ENCODE data around the gene EIF1.
"Not testable (repeated sequence)": the region's sequence is repeated elsewhere in the genome, so short reads cannot be mapped to it uniquely, and the experiment has no call there.

EIF1 gene

DNA sequence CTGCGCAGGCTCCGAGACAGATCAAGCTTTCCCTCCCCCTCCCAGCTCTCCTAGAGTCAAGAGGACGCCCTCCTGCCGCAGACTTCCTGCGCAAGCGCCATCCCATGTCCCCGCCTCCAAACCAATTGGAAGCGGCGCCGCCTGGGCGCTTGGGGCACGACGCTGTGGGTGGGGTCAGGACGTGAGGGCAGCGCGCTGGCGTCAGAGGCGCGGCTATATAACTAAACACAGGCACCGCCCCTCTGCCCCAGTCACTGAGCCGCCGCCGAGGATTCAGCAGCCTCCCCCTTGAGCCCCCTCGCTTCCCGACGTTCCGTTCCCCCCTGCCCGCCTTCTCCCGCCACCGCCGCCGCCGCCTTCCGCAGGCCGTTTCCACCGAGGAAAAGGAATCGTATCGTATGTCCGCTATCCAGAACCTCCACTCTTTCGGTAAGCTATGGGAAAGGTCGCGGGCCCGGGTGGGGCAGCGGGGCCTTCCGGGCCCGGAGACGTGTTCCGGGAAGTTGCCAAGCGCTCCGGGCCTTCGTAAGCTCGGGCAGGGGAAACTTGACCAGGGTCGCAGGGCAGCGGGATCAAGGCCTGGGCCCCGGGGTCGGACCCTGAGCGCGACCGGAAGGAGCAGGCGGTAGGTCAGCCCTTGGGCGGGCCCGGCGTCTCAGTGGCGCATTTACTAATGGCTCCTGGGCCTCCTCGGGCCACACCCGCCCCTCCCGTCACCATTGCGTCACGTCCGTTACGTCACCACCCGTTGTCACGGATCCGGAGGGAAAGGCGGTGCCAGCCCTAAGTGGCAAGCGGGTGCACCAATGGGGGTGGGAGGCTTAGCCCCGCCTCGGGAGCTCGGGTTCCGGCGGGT lies at the start of gene EIF1:
TSS of gene EIF1 (plus strand) at position 245 of the 856 bp plus-strand sequence. CDS start at position 399, 154 bp downstream.
- no peaks in the 10 kb centered on the region for H3K27me3 Mint-ChIP-seq
- no peaks in the 10 kb centered on the region for H3K9me3 Mint-ChIP-seq
- peak within 1 kb of the TSS; percentile 95 to 99 for H3K4me3 Mint-ChIP-seq
- DNase-seq = peak; percentile 99
- H3K27ac Mint-ChIP-seq = peak within 1 kb of the TSS; percentile 100
- ATAC-seq (replicated peaks) = peak; percentile 77 to 81
- peaks cover 35 to 52% of the 10 kb centered on the region in 2 donors for H3K36me3 Mint-ChIP-seq
- H3K4me1 Mint-ChIP-seq = peaks cover 20 to 40% of the 10 kb centered on the region in 2 donors

DNA sequence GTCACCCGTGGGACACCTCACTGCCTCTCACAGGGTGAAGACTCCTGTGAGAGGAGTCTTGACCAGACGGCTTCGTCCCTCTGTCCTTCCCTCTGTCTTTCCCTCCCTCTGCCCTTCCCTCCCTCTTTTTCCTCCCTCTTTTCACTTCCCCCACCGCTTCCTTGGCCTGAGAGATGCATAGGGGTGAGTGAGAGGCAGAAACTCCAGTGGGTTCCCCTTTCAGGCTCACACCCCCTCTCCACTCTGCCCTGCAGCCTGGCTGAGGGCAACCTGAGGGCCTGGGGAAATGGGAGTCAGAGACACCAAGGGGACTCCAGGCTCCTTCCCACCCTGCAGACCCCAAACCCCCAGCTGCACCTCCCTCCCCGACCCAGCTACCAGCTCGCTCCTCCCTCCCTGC lies 49.7 kb upstream of the EIF1 start:
- H3K27me3 Mint-ChIP-seq = peaks cover 14 to 19% of the 10 kb centered on the region in 2 donors
- H3K4me1 Mint-ChIP-seq = no peaks in the 10 kb centered on the region
- ATAC-seq (replicated peaks) (no peak), DNase-seq (no peak)
- H3K36me3 Mint-ChIP-seq = no peaks in the 10 kb centered on the region
- H3K4me3 Mint-ChIP-seq = no peak overlapping the region
- H3K27ac Mint-ChIP-seq = no peak overlapping the region
- H3K9me3 Mint-ChIP-seq = no peaks in the 10 kb centered on the region

DNA sequence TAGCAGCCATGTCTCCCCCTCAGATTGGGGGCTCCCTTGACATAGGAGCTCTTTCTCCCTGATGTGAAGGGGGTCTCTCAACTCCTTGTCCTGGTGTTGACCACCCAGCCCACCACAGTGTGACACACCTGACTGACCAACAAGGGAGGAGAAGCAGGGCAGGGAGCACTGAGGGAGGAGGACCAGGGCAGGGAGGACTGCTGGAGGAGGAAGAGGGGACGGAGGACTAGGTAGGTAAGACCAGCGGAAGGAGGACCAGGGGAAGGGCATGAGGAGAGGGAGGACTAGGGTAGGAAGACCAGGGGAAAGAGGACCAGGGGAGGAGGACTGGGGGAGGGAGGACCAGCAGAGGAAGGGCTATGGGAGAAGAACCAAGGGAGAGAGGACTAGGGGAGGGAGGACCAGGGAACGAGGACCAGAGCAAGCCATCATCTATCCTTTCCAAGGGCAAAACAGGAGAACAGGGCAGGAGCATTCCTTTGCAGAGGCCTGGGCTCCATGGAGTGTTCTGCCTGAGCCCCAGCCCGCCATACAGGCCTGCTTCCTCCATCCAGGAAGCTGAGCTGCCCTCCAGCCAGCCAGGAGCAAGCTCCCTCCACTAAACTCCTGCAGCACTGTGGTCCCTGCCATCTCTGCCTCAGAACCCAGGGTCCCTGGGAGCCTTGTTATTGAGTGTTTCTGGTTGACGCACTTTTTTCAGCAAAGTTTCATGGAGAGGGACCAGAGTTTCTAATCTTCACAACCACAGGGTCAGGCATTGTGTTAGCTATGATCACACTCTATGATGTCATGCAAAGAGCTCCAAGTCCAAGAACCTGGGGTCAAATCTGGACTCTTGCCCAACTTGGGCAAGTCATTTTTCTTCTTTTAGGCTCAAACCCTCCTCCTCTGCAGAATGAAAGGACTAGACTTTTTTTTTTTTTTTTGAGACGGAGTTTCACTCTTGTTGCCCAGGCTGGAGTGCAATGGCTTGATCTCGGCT lies 48.9 kb upstream of the EIF1 start:
- peaks cover 14 to 19% of the 10 kb centered on the region in 2 donors for H3K27me3 Mint-ChIP-seq
- no peaks in the 10 kb centered on the region for H3K36me3 Mint-ChIP-seq
- H3K4me3 Mint-ChIP-seq = no peak overlapping the region
- DNase-seq (no peak), ATAC-seq (replicated peaks) (no peak)
- H3K4me1 Mint-ChIP-seq = no peaks in the 10 kb centered on the region
- no peak overlapping the region for H3K27ac Mint-ChIP-seq
- no peaks in the 10 kb centered on the region for H3K9me3 Mint-ChIP-seq

DNA sequence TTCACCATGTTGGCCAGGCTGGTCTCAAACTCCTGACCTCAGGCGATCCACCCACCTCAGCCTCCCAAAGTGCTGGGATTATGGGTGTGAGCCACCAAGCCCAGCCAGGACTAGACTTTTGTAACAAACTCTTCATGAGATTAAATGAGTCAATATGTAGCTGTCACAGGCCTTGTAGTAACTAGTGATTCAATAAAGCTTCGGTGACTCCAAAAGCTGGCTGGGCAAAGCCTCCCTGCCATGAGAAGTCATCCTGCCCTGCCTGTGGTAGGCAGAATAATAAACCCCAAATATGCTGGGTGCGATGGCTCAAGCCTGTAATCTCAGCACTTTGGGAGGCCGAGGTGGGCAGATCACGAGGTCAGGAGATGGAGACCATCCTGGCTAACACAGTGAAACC lies 48.1 kb upstream of the EIF1 start:
- not testable (repeated sequence) for H3K36me3 Mint-ChIP-seq; ATAC-seq (replicated peaks); H3K9me3 Mint-ChIP-seq; H3K4me1 Mint-ChIP-seq; DNase-seq; H3K4me3 Mint-ChIP-seq; H3K27ac Mint-ChIP-seq
- H3K27me3 Mint-ChIP-seq = peaks cover 14 to 19% of the 10 kb centered on the region in 2 donors

DNA sequence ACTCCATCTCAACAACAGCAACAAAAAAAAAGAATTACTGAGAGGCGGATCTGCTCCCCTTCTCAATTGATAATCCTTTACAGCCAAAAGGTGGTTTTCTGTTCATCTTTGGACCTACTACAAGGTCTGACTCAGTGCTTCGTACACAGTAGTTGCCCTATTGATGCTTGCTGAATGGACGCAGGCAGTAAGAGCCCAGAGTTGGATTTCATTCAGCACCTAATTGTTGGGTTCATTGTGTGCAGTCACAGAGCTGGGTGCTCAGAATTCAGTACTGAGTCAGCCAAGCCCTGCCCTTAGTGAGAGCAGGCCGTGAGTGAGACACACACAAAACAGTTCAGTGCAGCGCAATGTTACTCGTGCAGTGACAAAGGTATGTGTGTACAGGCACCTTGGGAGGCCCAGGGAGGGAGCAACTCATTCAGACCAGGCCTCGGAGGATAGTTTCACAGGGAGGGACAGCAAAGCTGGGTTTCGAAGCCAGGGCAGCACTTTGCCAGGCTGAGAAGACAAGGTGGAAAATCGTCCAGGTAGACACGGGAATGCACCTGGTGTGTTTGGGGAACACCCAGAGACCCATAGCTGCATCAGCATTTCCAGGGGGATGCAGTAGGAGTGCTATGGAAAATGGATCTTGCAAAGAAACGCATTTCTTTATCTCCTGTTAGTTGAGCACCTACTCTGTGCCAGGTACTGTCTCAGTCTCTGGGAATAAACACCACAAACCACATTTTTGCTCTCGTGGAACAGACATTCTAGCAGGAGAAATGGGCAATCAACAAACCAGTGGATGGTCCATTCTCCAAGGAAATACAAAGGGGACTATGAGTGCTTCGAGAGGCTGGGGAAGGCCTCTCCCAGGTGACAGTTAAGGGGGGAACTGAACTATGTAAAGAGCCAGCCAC lies 46.2 kb upstream of the EIF1 start:
- DNase-seq (no peak), ATAC-seq (replicated peaks) (no peak)
- Mint-ChIP-seq H3K9me3 (no peaks in the 10 kb centered on the region), H3K4me1 (no peaks in the 10 kb centered on the region), H3K36me3 (no peaks in the 10 kb centered on the region), H3K27ac (no peak overlapping the region), H3K4me3 (no peak overlapping the region), H3K27me3 (peaks cover 14 to 19% of the 10 kb centered on the region in 2 donors)

DNA sequence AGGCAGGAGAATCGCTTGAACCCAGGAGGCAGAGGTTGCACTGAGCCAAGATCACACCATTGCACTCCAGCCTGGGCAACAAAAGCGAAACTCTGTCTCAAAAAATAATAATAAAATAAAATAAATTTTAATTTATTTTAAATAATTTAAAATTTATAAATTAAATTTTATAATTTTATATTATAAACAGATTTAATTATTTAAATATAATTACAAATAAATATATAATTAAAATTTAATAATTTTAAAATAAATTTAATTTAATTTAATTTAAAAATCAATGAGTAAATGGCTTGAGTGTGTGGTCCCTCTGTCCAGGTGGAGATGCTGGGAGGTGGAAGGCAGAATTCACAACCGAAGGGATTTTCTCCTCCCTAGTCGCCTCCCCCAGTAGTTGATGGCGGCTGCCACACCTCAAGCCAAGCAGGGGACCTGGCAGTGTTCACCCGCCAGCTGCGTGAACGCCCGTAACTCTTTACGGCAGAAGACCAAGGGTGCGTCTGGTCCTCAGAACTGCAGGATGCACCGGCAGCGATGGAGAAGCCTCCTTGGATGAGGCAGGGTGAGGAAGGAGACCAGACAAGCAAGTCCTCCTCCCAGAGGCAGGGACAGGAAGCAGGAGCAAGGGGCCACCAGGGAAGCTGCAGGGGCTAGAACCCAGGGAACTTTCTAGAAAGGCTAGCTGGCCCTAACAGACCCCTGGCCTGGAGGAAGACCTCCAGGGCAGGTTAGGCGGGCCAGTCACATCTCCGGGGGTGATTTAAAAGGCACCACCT lies 41.5 kb upstream of the EIF1 start:
- Mint-ChIP-seq H3K27me3 (peaks cover 0 to 5% of the 10 kb centered on the region in 2 donors), H3K4me1 (peaks cover 10 to 11% of the 10 kb centered on the region in 2 donors), H3K36me3 (no peaks in the 10 kb centered on the region), H3K4me3 (no peak overlapping the region), H3K9me3 (no peaks in the 10 kb centered on the region), H3K27ac (no peak overlapping the region)
- no peak for DNase-seq
- no peak for ATAC-seq (replicated peaks)

DNA sequence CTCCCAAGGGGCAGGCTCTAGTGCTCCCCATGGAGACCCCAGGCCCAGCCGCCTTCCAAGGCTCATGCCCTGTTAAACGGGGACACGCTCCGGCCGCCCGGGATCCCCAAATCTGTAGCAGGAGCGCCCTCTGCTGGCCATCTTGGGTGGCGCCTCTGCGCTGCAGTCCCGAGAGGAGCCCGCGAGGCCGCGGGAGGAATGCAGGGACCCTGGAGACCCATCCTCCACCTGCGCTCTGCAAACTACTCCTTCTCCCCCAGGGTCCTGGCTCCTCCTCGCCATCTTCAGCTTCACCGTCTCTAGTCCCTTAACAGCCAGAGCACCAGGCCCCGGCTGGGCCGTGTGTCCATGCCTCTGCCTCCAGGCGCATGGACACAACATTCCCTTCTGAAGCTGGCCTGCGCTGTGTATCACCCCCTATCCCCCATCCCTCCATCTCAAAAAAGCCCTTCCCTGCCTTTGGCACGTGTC lies 40.7 kb upstream of the EIF1 start:
- Mint-ChIP-seq H3K27ac (no peak overlapping the region), H3K27me3 (peaks cover 0 to 5% of the 10 kb centered on the region in 2 donors), H3K4me3 (peak overlapping the region; percentile 77 to 80), H3K4me1 (peaks cover 10 to 11% of the 10 kb centered on the region in 2 donors), H3K9me3 (no peaks in the 10 kb centered on the region), H3K36me3 (no peaks in the 10 kb centered on the region)
- ATAC-seq (replicated peaks) (peak; percentile 77 to 79), DNase-seq (peak; percentile 79)

DNA sequence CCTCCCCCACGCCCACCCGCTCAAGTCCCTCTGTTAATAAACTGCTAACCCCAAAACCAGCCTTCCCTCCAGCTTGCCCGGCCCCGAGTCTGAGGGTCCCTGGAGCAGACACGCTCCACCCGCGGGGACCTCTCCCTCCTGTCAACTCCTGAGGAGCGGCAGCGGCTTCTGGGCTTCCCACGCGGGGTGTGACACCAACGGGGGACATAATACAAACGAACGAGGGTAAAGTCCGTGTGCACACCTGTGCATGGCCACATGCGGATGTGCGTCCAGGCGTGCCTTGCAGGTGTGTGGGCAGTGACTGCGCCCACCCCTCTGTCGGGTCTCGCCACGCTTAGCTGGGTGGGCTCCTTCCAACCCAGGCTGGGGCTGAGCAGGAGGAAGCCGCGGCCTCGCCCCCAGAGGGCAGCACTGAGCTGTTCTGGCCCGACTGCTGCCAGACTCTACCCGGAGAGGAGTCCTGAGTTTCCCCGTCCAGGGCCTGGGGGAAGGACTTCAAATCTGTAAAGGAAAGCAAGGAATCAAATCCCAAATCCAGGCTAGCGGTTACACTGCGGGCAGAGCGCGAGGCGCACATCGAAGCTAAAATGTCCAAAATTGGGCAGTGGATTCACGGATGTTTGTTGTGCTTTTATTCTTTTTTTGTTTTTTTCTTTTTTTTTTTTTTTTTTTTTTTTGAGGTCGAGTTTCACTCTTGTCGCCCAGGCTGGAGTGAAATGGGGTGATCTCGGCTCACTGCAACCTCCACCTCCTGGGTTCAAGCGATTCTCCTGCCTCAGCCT lies 40.1 kb upstream of the EIF1 start:
- no peaks in the 10 kb centered on the region for H3K36me3 Mint-ChIP-seq
- H3K9me3 Mint-ChIP-seq = no peaks in the 10 kb centered on the region
- peaks cover 0 to 5% of the 10 kb centered on the region in 2 donors for H3K27me3 Mint-ChIP-seq
- DNase-seq (peak; percentile 74), ATAC-seq (replicated peaks) (peak; percentile 93 to 94)
- H3K4me1 Mint-ChIP-seq = peaks cover 10 to 11% of the 10 kb centered on the region in 2 donors
- peak overlapping the region; percentile 56 for H3K27ac Mint-ChIP-seq
- H3K4me3 Mint-ChIP-seq = peak overlapping the region; percentile 77 to 80

DNA sequence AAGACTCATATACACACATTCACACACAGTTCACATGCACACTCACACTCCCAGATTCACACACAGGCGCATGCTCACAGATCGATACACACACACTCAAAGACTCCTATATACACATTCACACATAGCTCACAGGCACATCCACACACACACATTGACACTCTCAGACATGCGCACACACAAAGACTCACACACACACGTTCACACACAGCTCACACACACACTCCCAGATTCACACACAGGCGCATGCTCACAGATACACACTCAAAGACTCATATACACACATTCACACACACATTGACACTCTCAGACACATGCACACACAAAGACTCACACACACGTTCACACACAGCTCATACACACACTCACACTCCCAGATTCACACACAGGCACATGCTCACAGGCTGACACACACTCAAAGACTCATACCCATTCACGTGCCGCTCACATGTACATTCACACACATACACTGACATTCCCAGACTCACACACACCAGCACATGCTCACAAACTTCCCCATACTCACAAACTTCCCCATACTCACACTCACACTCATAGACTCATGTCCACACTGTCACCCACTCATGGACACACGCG lies 38.7 kb upstream of the EIF1 start:
- DNase-seq (no peak), ATAC-seq (replicated peaks) (no peak)
- Mint-ChIP-seq H3K27me3 (peaks cover 0 to 5% of the 10 kb centered on the region in 2 donors), H3K27ac (no peak overlapping the region), H3K36me3 (no peaks in the 10 kb centered on the region), H3K4me3 (no peak overlapping the region), H3K4me1 (peaks cover 10 to 11% of the 10 kb centered on the region in 2 donors), H3K9me3 (no peaks in the 10 kb centered on the region)

DNA sequence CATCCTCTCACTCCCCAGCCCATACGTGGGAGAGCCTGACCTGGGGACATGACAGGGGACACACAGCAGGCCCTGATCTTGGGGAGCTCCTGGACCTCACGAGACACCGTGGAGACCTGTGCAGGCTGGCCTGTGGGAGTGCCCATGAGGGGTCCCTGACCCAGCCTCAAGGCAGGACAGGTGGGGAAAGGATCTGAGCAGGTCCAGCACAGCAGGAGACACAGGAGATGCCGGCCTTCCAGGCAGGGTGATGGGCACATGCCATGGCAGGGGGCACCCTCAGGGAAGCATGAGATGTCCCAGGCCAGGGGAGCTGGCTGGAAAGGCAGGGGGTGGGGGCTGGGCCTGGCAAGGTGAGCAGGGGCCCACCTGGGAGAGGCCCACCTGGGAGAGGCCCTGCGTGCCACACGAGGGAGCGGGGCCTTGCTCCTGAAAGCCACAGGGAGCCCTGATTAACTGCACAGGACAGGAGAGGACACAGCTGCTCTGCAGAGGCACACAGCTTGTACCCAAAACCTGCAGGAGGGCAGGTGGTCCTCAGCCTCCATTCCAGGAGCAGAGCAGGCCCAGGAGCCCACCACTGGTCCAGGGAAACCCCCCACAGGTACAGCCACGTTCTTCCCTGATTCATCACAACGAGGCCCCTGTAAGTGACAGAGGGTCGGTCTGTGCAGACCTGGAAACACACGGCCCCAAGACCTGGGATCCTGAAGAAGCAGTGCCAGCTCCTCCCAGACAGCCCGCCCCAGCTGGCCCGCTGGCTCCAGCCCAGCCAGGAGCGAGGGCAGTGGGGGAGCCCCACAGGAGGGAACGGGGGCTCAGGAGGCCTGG lies 37.7 kb upstream of the EIF1 start:
- ATAC-seq (replicated peaks) = no peak
- H3K4me1 Mint-ChIP-seq = peaks cover 10 to 11% of the 10 kb centered on the region in 2 donors
- peaks cover 0 to 5% of the 10 kb centered on the region in 2 donors for H3K27me3 Mint-ChIP-seq
- no peaks in the 10 kb centered on the region for H3K9me3 Mint-ChIP-seq
- no peaks in the 10 kb centered on the region for H3K36me3 Mint-ChIP-seq
- H3K4me3 Mint-ChIP-seq = no peak overlapping the region
- H3K27ac Mint-ChIP-seq = no peak overlapping the region
- no peak for DNase-seq

DNA sequence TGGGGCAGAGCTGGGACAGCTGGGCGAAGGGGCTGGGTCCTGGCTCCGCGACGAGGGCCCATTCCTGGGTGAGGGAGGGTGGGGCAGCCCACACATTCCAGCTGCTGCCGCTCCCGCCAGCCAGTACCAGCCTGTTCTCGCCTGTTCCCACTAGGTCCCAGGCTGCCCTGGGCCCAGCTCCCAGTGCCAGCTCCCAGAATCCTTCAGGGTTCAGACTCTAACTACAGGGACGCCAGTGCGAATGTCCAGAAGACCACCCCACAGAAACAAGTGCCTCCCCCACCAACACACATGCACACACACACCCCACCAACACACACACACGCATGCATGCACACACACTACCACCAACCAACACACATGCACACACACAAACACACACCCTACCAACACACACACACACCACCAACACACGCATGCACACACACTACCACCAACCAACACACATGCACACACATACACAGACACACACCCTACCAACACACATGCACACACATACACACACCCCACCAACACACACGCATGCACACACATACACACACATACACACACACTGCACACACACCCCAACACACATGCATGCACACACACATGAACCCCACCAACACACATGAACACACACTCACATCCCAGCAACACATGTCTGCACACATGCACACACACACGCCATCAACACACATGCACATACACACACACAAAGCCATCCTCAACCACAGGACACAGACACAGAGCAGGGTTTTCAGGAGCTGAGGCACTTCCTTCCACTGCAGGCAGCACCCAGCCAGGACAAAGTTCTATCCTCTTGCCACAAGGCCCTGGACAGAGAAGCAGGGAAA lies 36.8 kb upstream of the EIF1 start:
- ATAC-seq (replicated peaks) (no peak), DNase-seq (no peak)
- Mint-ChIP-seq H3K27me3 (peaks cover 5 to 6% of the 10 kb centered on the region in 2 donors), H3K4me3 (no peak overlapping the region), H3K9me3 (no peaks in the 10 kb centered on the region), H3K4me1 (peaks cover 10 to 11% of the 10 kb centered on the region in 2 donors), H3K27ac (no peak overlapping the region), H3K36me3 (no peaks in the 10 kb centered on the region)

Data from stimulated activated naive B cell treated with anti-CD40 and anti-IgM and Interleukin-4, amounts not matched to agents 10 μg/mL and 1 μg/mL and 100 μg/mL, for 72 hours (primary cell).